Epidermal melanocyte (primary cell): ENCODE measurements around the gene LINGO4.

Source experiments
- DNase-seq: peaks from one replicate; pipeline ENCODE4 v3.0.0; 2011; ENCODE audit warnings: low spot score; ENCODE audit not compliant: insufficient read length

LINGO4 gene

GRCh38 chr1:151814971-151815545, 9.8 kb upstream of the LINGO4 start:
- DNase-seq, result no peak

GRCh38 chr1:151814426-151814825, 9.2 kb upstream of the LINGO4 start:
- no peak for DNase-seq

- no peak for DNase-seq
Measured at GRCh38 chr1:151813271-151813977, 8.2 kb upstream of the LINGO4 start.

- no peak for DNase-seq
Measured at GRCh38 chr1:151811181-151811580, 6.0 kb upstream of the LINGO4 start.

GRCh38 chr1:151809985-151810556, 4.9 kb upstream of the LINGO4 start:
- DNase-seq, result no peak

DNA sequence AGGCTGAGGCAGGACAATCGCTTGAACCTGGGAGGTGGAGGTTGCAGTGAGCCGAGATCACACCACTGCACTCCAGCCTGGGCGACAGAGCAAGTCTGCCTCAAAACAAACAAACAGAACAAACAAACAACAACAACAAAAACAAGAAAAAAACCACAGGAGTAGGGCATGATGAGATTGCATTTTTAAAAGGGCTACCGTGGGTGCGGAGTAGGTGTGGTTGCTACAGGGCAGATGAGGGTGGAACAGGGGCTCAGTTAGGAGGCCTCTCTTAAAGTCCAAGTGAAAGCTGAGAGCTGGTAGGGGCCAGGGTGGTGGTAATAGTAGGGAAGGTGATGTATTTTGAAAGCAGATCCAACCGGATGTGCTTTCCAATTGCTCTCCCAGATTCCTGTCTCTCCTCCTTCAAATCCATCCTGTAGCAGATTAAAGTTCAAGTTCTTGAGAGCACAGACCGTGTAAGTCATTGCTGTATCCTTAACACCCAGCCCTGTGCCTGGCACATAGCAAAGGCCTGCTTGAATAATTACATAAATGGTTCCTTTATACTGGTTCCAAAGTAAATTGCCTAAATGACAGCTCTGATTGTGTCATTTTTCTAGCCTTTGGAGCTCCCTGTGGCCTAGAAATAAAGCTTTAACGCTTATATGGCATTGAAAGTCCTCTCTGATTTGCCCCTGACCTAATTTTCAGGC, 4.2 kb upstream of the LINGO4 start:
- no peak for DNase-seq

DNA sequence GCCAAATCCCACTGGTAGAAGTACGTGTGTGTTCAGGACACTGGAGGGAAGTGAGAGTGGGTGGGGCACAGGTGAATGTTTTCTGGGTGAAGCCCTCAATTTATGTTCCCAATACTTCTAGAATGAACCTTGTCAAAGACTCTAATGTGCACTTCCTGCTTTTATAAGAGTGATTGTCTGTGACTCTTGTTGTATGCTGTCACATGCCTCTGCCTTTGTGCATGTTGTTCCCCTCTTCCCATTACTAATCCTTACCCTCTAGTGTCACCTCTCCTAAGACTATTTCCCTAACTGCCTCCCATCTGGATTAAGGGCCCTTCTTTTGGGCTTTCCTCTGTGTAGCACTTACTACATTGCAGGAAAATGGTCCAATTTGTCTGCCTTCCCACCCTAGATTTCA, 2.5 kb upstream of the LINGO4 start:
- DNase-seq, result no peak

DNA sequence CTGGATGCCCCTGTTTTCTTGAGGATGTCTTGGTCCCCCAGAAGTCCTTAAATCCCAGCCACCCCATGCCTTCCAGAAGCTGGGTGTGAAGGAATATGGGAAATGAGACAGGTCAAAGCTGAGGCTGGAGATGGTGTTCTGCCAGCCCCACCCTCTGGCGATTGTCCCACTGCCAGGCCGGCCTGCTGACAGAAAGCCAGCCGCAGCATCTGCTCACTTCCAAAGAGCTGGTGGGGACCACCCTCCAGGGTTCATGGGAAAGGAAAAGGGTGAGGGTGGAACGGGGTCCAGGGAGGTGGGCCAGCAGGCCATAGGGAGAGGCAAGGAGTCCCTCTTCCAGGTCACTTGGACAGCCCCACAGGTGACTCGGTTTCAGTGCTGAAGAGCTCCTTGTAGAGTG, 1.9 kb upstream of the LINGO4 start:
- no peak for DNase-seq

GRCh38 chr1:151806170-151806569, 951 bp upstream of the LINGO4 start:
- no peak for DNase-seq

DNA sequence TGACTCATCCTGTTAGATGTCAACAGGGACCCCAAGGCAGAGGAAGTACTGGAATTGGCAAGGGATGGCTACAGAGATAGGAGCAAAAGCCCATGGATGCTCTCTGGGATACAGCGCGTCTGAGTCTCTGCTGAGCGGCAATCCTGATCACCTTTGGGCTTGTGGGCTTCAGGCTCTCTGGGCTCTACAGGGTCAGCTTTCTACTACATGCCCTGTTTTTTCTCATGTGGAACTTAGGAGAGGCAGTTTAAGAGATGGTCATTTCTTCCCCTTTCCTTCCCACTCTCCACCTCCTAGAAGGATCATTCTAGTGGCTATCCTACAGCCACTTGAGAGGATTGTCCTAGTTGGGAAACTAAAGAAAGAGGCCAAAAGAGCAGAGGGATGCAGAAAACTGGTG, 1.3 kb downstream of the LINGO4 start:
- DNase-seq, result no peak

DNA sequence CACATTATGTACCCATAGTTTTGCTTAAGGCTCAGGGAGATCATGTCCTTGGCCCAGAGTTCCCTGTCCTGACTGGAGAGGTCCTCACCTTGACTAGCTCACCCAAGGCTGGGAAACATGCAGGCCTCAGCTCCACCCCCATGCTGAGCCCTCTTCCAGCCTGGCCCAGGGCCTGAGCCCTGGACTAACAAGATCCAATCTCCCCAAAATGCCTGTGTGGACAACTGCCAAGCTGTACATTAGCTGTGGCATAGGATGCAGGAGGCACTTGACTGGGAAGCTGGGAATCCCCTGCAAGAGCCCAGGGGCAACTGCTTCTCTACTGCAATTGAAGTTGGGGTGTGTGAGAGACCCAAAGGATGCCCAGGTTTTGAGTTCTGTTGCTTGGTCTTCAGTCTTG, 2.1 kb downstream of the LINGO4 start:
- DNase-seq, result no peak

- DNase-seq, result no peak
Measured at GRCh38 chr1:151802372-151802771, 2.8 kb downstream of the LINGO4 start.

DNA sequence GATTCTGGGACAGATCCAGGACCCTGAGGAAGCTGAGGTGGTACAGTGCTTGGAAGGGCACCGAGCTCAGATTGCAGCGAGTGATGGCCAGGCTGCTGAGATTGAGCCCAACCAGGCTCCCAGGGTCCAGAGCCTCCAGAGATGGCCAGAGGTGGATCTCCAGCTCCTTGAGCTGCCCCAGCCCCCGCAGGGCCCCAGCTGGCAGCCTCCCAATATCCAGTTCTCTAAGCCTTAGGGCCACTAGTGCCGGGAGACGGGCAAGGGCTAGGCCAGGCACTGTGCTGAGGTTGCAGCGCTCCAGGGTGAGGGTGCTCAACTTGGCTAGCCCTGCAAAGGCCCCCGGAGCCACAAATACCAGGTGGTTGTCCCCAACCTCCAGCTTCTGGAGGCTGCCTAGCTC, 3.4 kb downstream of the LINGO4 start:
- no peak for DNase-seq

- no peak for DNase-seq
Measured at GRCh38 chr1:151801310-151801820, 3.9 kb downstream of the LINGO4 start.

GRCh38 chr1:151800830-151801229, 4.4 kb downstream of the LINGO4 start:
- DNase-seq, result no peak

DNA sequence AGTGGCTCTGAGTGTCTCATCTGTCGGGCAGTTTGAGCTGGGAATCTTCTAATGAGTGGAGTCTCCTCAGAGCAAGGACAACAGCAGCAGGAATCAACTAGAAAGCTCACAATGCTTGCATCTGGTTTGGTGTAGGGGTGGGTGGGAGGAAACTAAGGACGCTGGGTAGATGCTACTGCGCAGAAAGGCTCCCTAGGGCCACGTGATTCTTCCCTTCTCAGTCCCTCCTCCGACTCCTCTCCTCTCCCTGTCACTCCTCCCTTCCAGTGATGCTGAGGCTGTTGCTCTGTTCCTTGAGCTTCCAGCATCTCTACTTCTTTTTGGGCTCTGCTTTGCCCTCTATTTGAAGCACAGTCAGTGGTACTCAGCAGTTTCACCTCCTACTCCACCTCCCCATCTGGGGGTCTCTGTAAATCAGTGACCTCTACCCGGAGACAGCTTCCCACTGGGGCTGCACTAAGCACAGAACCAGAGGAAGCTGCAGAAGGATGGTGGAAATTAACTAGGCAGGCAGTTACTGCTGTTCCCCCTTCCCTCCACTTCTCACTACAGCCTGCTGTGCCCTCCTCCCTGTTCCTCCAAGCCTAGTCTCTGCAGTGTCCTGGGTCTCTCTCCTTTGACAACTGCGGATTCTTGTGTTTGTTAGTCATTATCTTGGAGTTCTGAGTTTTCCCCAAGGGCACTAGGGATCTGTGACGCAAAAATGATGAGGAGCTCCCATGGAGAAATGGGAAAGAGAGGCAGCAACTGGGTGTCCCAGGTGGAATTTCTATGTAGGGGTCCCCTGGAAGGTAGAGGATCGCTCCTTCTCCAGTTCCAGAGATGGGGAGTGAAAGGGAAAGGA, 5.8 kb downstream of the LINGO4 start:
- no peak for DNase-seq

DNA sequence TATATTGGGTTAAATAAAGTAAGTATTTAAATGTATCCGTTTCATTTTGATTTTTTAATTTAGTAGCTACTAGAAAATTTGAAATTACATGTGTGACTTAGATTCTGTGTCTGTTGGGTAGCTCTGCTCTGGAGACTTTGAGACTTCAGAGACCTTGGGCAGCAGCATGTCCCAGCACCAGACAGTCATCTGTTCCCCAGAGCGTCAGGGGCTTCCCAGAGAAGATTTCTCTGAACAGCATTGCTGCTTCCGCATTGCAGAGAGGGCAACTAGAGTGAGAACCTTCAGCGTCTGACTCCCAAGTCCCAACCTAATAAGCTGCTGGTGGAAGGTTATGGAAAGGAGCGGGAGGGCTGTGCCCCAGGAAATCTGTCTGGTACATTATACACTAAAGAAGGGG, 6.6 kb downstream of the LINGO4 start:
- DNase-seq, result no peak

DNA sequence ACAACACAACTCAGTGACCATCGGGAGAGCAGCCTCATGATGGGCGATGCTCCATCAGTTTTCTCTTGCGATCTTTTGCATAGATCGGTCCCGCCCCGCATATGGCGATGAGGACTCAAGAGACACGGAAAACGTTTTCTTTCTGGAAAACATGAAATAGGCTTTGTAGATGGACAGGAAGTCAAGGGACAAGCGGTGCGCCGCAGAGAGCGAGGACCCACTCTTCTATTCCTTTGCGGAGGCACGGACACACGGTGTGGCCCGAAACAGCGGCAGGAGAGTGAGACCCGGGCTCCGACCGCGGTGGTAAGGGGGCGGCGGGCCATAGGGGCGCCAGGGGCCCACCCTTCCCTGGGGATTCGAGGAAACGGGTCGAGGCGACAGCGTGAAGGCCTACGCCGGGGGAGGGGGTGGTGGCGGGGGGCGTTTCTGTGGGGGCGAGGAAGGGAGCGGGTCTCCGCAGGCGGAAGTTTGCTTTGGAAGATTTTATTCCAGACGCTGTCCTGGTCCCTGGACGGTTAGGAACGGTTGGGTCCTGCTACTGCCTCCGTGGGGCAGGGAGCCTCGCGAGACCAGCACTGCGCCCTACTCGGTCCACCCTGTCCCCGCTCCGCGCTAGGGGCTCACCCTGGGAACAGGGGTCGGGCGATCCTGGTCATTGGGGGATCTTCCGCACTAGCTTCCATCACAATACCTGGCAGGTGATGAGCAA, 14.1 kb downstream of the LINGO4 start:
- no peak for DNase-seq

- DNase-seq, result peak; percentile 99
Measured at GRCh38 chr1:151790071-151790939, 14.9 kb downstream of the LINGO4 start, which contains the start of gene TDRKH. TSS of gene TDRKH (minus strand) at chr1:151790500. CDS start at chr1:151783022, 7,478 bp downstream.

- no peak for DNase-seq
Measured at GRCh38 chr1:151787689-151788088, 17.5 kb downstream of the LINGO4 start.
